Ishikawa (cell line): ENCODE data around the gene METTL25B.

Experiments used
- CREB1 ChIP-seq: IDR thresholded peaks from 2 replicates; pipeline ENCODE4 v1.6.1; 2012; ENCODE audit warnings: low read depth
- EGR1 ChIP-seq: IDR thresholded peaks from 2 replicates; pipeline ENCODE4 v1.6.1; 2012
- EP300 ChIP-seq: IDR thresholded peaks from 2 replicates; pipeline ENCODE4 v1.6.1; 2012; ENCODE audit warnings: borderline replicate concordance
- NFIC ChIP-seq: IDR thresholded peaks from 2 replicates; pipeline ENCODE4 v1.6.1; 2012
- RAD21 ChIP-seq: IDR thresholded peaks from 2 replicates; pipeline ENCODE4 v1.6.1; 2012; ENCODE audit warnings: low read depth
- REST ChIP-seq: IDR thresholded peaks from 2 replicates; pipeline ENCODE4 v1.6.1; 2012; ENCODE audit warnings: low read depth, mild to moderate bottlenecking
- TAF1 ChIP-seq: IDR thresholded peaks from 2 replicates; pipeline ENCODE4 v1.6.1; 2012; ENCODE audit warnings: low read depth, mild to moderate bottlenecking
- USF1 ChIP-seq: IDR thresholded peaks from 2 replicates; pipeline ENCODE4 v1.6.1; 2012
- YY1 ChIP-seq: IDR thresholded peaks from 2 replicates; pipeline ENCODE4 v1.6.1; 2012; ENCODE audit warnings: low read depth
- ZBTB7A ChIP-seq: IDR thresholded peaks from 2 replicates; pipeline ENCODE4 v1.6.1; 2012; ENCODE audit warnings: low read depth

GRCh38 chr1:156744786-156745419, 16.6 kb downstream of the METTL25B start:
- TF ChIP-seq YY1 = no peak
- no peak for TF ChIP-seq EP300
- no peak for TF ChIP-seq EGR1
- no peak for TF ChIP-seq REST
- no peak for TF ChIP-seq ZBTB7A
- TF ChIP-seq NFIC = no peak
- TF ChIP-seq TAF1 = no peak
- TF ChIP-seq CREB1 = no peak
- no peak for TF ChIP-seq RAD21
- no peak for TF ChIP-seq USF1
